WTC11 (cell line): ENCODE measurements around the gene MYL6B. TPM values are rescaled to one million over a fixed set of nuclear protein-coding genes. Genes with fewer than 3 reads are reported as not detected.

Experiments
- ATAC-seq: fragments of 200-7000 bp; cut with Tn5 transposase; 2 replicates; pipeline ENCODE4 v1.10.0; 2021; ENCODE audit warnings: mild to moderate bottlenecking, moderate library complexity
- CTCF ChIA-PET: fragments of 300-600 bp; sonication (Branson Sonifier 250); formaldehyde crosslinking; loops from one replicate; lab custom pipeline; 2021; ENCODE audit warnings: antibody characterized with exemption; lab: Charles Lee
- POLR2A ChIA-PET: fragments of 350-600 bp; sonication (Branson Sonifier 250); formaldehyde crosslinking; loops from one replicate; lab custom pipeline; 2021; ENCODE audit warnings: antibody characterized with exemption; lab: Charles Lee
- DNase-seq: peaks from one replicate; pipeline ENCODE4 v3.0.0; 2021; ENCODE audit warnings: low spot score
- H3K27ac Mint-ChIP-seq: 2 replicates; pipeline ENCODE4 v1.8.0; 2021; ENCODE audit warnings: mixed read lengths
- H3K27me3 Mint-ChIP-seq: 2 replicates; pipeline ENCODE4 v1.8.0; 2021; ENCODE audit warnings: low read depth, mild to moderate bottlenecking, moderate library complexity, mixed read lengths
- H3K36me3 Mint-ChIP-seq: 2 replicates; pipeline ENCODE4 v1.8.0; 2021; ENCODE audit warnings: mixed read lengths
- H3K4me1 Mint-ChIP-seq: 2 replicates; pipeline ENCODE4 v1.8.0; 2022; ENCODE audit warnings: mixed read lengths
- H3K4me3 Mint-ChIP-seq: 2 replicates; pipeline ENCODE4 v1.8.0; 2021; ENCODE audit warnings: mild to moderate bottlenecking, moderate library complexity, mixed read lengths
- H3K9me3 Mint-ChIP-seq: 2 replicates; pipeline ENCODE4 v1.8.0; 2021; ENCODE audit warnings: mixed read lengths
- AR ChIP-seq: fragments of 250-450 bp; sonication (Bioruptor Pico); IDR thresholded peaks from 2 replicates; pipeline ENCODE4 v1.9.0; 2021; ENCODE audit warnings: mild to moderate bottlenecking
- EMX1 ChIP-seq: fragments of 250-450 bp; sonication (Bioruptor Pico); IDR thresholded peaks from 2 replicates; pipeline ENCODE4 v1.8.0; 2021; ENCODE audit warnings: mild to moderate bottlenecking
- GRHL2 ChIP-seq: fragments of 250-450 bp; sonication (Bioruptor Pico); IDR thresholded peaks from 2 replicates; pipeline ENCODE4 v1.8.0; 2022; ENCODE audit warnings: mild to moderate bottlenecking, moderate library complexity; ENCODE audit not compliant: insufficient replicate concordance, severe bottlenecking
- GTF2I ChIP-seq: fragments of 250-450 bp; sonication (Bioruptor Pico); conservative IDR thresholded peaks from 2 replicates; pipeline ENCODE4 v1.4.0; 2021; ENCODE audit warnings: mild to moderate bottlenecking
- MYBL2 ChIP-seq: sonication (generic); formaldehyde crosslinking; IDR thresholded peaks from 2 replicates; pipeline ENCODE4 v1.8.1; 2023; ENCODE audit warnings: mild to moderate bottlenecking, moderate library complexity, missing genetic modification reagents
- NFATC4 ChIP-seq: fragments of 250-450 bp; sonication (Bioruptor Pico); IDR thresholded peaks from 2 replicates; pipeline ENCODE4 v1.9.0; 2021; ENCODE audit warnings: mild to moderate bottlenecking
- PRRX2 ChIP-seq: fragments of 250-450 bp; sonication (Bioruptor Pico); IDR thresholded peaks from 2 replicates; pipeline ENCODE4 v1.8.0; 2021; ENCODE audit warnings: mild to moderate bottlenecking
- ZNF416 ChIP-seq: fragments of 250-450 bp; sonication (Bioruptor Pico); IDR thresholded peaks from 2 replicates; pipeline ENCODE4 v1.9.0; 2021; ENCODE audit warnings: mild to moderate bottlenecking, inconsistent platforms
- ZNF425 ChIP-seq: fragments of 250-450 bp; sonication (Bioruptor Pico); conservative IDR thresholded peaks from 2 replicates; pipeline ENCODE4 v1.9.0; 2021; ENCODE audit warnings: mild to moderate bottlenecking
- ZNF532 ChIP-seq: fragments of 250-450 bp; sonication (Bioruptor Pico); IDR thresholded peaks from 2 replicates; pipeline ENCODE4 v1.9.0; 2021; ENCODE audit warnings: mild to moderate bottlenecking, borderline replicate concordance
- ZNF671 ChIP-seq: fragments of 250-450 bp; sonication (Bioruptor Pico); IDR thresholded peaks from 2 replicates; pipeline ENCODE4 v1.8.0; 2021; ENCODE audit warnings: mild to moderate bottlenecking
- total RNA-seq: library from RNA; stranded (reverse); gene quantifications from 3 replicates; pipeline ENCODE4 v1.2.3, GENCODE V29; 2021
- TF ChIP-seq, protein P1 (sequence below): sonication (generic); formaldehyde crosslinking; IDR thresholded peaks from 2 replicates; pipeline ENCODE4 v1.8.0; 2022; ENCODE audit warnings: mild to moderate bottlenecking, missing genetic modification reagents
- TF ChIP-seq, protein P2 (sequence below): fragments of 250-450 bp; sonication (Bioruptor Pico); IDR thresholded peaks from 2 replicates; pipeline ENCODE4 v1.8.0; 2021; ENCODE audit warnings: mild to moderate bottlenecking
- TF ChIP-seq, protein P3 (sequence below): sonication (generic); formaldehyde crosslinking; IDR thresholded peaks from 2 replicates; pipeline ENCODE4 v1.8.1; 2023; ENCODE audit warnings: mild to moderate bottlenecking, missing genetic modification reagents

The MYL6B gene
- total RNA-seq, 1 experiment from 2014 or later = 173 TPM

DNA sequence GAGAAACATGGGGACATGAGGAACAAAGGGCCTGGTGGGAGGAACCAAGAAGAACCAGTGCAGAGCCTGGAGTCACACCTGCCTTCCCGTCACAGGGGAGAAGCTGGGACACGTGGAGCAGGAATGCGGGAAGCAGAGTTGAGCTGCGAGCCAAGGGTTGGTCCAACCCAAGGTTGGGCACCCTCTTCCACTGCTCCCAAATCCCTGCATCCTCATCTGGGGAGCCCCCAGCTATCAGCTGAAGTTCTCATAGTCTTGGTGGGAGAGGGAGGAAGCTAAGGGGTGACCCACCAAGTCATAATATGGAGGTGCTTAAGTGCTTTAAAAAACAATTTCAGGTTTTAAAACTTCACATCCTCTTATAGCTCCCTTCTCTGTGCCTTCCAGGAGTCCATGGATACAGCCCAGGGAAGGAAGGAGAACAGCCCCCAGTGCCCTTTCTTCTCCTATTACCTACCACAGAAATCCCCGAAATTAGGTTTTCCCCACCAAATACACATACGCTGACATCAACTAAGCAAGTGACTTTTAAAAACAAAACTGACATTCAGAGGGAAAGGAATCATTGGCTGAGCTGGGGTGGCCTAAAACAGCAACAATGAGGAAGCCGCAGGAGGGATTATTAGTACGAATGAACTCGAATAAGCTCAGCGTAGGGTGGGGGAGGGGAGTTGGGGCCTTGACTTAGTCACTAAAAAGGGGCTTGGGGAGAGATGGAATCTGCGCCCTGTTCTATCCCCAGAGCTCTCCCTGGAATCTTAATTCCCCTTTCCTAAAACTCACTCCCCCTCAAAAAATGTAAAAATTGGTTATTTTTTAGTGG, 10.3 kb downstream of the MYL6B start:
- ChIA-PET POLR2A (interaction anchor here (0.5 to 7.2 kb wide), 17 partner anchors 9 to 1863 kb away, joined by 3 to 104 read pairs (median 4); partner anchors contain the start of genes ERBB3, ESYT1, MYL6B and RAB5B), CTCF (interaction anchor here (0.6 to 3.4 kb wide), 8 partner anchors 11 to 416 kb away, joined by 3 to 21 read pairs (median 8); partner anchors contain the start of genes ESYT1, MYL6B, RNF41 and SMARCC2)
- no peak for DNase-seq
- peak; percentile 88 for TF ChIP-seq ZNF671
- TF ChIP-seq, protein P1, sequence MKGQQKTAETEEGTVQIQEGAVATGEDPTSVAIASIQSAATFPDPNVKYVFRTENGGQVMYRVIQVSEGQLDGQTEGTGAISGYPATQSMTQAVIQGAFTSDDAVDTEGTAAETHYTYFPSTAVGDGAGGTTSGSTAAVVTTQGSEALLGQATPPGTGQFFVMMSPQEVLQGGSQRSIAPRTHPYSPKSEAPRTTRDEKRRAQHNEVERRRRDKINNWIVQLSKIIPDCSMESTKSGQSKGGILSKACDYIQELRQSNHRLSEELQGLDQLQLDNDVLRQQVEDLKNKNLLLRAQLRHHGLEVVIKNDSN (CRISPR knock-in tag) = no peak
- TF ChIP-seq MYBL2 = no peak
- TF ChIP-seq PRRX2 (CRISPR knock-in tag) = peak; percentile 75; the same call in 1 of the 2 replicates
- TF ChIP-seq, protein P2, sequence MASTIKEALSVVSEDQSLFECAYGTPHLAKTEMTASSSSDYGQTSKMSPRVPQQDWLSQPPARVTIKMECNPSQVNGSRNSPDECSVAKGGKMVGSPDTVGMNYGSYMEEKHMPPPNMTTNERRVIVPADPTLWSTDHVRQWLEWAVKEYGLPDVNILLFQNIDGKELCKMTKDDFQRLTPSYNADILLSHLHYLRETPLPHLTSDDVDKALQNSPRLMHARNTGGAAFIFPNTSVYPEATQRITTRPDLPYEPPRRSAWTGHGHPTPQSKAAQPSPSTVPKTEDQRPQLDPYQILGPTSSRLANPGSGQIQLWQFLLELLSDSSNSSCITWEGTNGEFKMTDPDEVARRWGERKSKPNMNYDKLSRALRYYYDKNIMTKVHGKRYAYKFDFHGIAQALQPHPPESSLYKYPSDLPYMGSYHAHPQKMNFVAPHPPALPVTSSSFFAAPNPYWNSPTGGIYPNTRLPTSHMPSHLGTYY = no peak; the same call in 1 of the 2 replicates
- peak; percentile 81 for TF ChIP-seq ZNF416 (CRISPR knock-in tag)
- TF ChIP-seq ZNF532 = 0 out of 2 replicates have a peak, but pooled peaks have one; percentile 55
- TF ChIP-seq GRHL2 = no peak
- TF ChIP-seq GTF2I = no peak
- peak; percentile 76 for TF ChIP-seq NFATC4 (CRISPR knock-in tag)
- TF ChIP-seq AR = 0 out of 2 replicates have a peak, but pooled peaks have one; percentile 26
- peak; percentile 65; the same call in 1 of the 2 replicates for TF ChIP-seq EMX1 (CRISPR knock-in tag)
- peak; percentile 75; the same call in 1 of the 2 replicates for TF ChIP-seq ZNF425
- TF ChIP-seq, protein P3, sequence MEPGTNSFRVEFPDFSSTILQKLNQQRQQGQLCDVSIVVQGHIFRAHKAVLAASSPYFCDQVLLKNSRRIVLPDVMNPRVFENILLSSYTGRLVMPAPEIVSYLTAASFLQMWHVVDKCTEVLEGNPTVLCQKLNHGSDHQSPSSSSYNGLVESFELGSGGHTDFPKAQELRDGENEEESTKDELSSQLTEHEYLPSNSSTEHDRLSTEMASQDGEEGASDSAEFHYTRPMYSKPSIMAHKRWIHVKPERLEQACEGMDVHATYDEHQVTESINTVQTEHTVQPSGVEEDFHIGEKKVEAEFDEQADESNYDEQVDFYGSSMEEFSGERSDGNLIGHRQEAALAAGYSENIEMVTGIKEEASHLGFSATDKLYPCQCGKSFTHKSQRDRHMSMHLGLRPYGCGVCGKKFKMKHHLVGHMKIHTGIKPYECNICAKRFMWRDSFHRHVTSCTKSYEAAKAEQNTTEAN (CRISPR knock-in tag) = no peak
- Mint-ChIP-seq H3K36me3 (peaks cover 74% of the 10 kb centered on the region), H3K27ac (peak overlapping the region; percentile 90), H3K4me3 (peak overlapping the region; percentile 20; the same call in 1 of the 2 replicates), H3K9me3 (no peaks in the 10 kb centered on the region), H3K27me3 (no peaks in the 10 kb centered on the region), H3K4me1 (peaks cover 43% of the 10 kb centered on the region)
- ATAC-seq = no peak
